Ishikawa (cell line): ENCODE measurements around the gene MOB2.

Experiments used
- CEBPB ChIP-seq: IDR thresholded peaks from 2 replicates; pipeline ENCODE4 v1.6.1; 2012
- CREB1 ChIP-seq: IDR thresholded peaks from 2 replicates; pipeline ENCODE4 v1.6.1; 2012; ENCODE audit warnings: low read depth
- EGR1 ChIP-seq: IDR thresholded peaks from 2 replicates; pipeline ENCODE4 v1.6.1; 2012
- EP300 ChIP-seq: IDR thresholded peaks from 2 replicates; pipeline ENCODE4 v1.6.1; 2012; ENCODE audit warnings: borderline replicate concordance
- FOXM1 ChIP-seq: IDR thresholded peaks from 2 replicates; pipeline ENCODE4 v1.6.1; 2012; ENCODE audit warnings: low read depth, borderline replicate concordance
- MAX ChIP-seq: IDR thresholded peaks from 2 replicates; pipeline ENCODE4 v1.6.1; 2012
- NFIC ChIP-seq: IDR thresholded peaks from 2 replicates; pipeline ENCODE4 v1.6.1; 2012
- RAD21 ChIP-seq: IDR thresholded peaks from 2 replicates; pipeline ENCODE4 v1.6.1; 2012; ENCODE audit warnings: low read depth
- TAF1 ChIP-seq: IDR thresholded peaks from 2 replicates; pipeline ENCODE4 v1.6.1; 2012; ENCODE audit warnings: low read depth, mild to moderate bottlenecking
- TCF12 ChIP-seq: IDR thresholded peaks from 2 replicates; pipeline ENCODE4 v1.6.1; 2012; ENCODE audit warnings: low read depth
- TEAD4 ChIP-seq: IDR thresholded peaks from 2 replicates; pipeline ENCODE4 v1.6.1; 2012
- USF1 ChIP-seq: IDR thresholded peaks from 2 replicates; pipeline ENCODE4 v1.6.1; 2012
- YY1 ChIP-seq: IDR thresholded peaks from 2 replicates; pipeline ENCODE4 v1.6.1; 2012; ENCODE audit warnings: low read depth
- ZBTB7A ChIP-seq: IDR thresholded peaks from 2 replicates; pipeline ENCODE4 v1.6.1; 2012; ENCODE audit warnings: low read depth
- TF ChIP-seq, protein P1 (sequence below): IDR thresholded peaks from 2 replicates; pipeline ENCODE4 v1.6.1; 2012; ENCODE audit warnings: low read depth, mild to moderate bottlenecking

MOB2 gene

DNA sequence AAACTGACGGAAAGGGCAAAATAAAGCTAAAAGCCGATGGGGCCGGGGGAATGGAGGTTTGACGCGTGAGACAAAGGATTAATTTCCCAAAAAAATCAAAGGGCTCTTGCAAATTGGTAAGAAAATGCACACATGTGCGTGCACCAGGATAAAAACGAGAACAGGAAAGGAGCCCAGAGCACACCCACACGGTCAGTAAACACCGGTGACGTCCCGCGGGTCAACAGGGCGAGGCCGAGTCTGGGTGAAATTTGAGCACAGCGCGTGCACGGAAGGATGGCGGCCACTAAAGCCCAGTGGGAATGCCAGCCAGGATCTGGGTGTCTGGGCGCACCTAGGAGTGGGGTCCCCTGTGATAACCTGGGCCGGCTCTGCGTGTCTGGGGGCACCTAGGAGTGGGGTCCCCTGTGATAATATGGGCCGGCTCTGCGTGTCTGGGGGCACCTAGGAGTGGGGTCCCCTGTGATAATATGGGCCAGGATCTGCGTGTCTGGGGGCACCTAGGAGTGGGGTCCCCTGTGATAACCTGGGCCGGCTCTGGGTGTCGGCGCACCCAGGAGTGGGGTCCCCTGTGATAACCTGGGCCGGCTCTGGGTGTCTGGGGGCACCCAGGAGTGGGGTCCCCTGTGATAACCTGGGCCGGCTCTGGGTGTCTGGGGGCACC, 52.5 kb downstream of the MOB2 start:
- TF ChIP-seq, protein P1, sequence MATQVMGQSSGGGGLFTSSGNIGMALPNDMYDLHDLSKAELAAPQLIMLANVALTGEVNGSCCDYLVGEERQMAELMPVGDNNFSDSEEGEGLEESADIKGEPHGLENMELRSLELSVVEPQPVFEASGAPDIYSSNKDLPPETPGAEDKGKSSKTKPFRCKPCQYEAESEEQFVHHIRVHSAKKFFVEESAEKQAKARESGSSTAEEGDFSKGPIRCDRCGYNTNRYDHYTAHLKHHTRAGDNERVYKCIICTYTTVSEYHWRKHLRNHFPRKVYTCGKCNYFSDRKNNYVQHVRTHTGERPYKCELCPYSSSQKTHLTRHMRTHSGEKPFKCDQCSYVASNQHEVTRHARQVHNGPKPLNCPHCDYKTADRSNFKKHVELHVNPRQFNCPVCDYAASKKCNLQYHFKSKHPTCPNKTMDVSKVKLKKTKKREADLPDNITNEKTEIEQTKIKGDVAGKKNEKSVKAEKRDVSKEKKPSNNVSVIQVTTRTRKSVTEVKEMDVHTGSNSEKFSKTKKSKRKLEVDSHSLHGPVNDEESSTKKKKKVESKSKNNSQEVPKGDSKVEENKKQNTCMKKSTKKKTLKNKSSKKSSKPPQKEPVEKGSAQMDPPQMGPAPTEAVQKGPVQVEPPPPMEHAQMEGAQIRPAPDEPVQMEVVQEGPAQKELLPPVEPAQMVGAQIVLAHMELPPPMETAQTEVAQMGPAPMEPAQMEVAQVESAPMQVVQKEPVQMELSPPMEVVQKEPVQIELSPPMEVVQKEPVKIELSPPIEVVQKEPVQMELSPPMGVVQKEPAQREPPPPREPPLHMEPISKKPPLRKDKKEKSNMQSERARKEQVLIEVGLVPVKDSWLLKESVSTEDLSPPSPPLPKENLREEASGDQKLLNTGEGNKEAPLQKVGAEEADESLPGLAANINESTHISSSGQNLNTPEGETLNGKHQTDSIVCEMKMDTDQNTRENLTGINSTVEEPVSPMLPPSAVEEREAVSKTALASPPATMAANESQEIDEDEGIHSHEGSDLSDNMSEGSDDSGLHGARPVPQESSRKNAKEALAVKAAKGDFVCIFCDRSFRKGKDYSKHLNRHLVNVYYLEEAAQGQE: no peak
- no peak for TF ChIP-seq MAX
- no peak for TF ChIP-seq USF1
- TF ChIP-seq RAD21: no peak
- TF ChIP-seq YY1: no peak
- TF ChIP-seq CEBPB: no peak
- TF ChIP-seq EP300: no peak
- no peak for TF ChIP-seq EGR1
- TF ChIP-seq TCF12: no peak
- TF ChIP-seq NFIC: no peak
- no peak for TF ChIP-seq ZBTB7A

DNA sequence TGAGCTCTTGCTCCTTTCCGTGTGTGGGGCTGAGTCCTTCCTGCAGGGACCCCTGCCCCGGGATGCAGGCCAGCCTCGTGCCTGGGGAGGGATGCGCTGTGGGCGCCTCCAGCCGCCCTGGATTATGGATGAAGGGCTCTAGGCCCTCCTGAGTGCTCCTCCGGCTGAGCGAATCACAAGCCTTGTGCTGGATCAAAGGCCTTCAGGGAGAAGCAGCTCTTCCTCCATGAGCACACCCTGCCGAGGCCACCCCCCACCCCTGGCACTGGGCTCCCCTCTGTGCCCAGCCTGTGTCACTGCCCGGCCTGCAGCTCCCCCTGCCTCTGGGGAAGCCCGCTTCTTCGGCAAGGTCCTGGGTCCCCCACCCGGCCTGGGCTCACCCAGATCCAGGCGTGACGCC, 53.0 kb downstream of the MOB2 start:
- TF ChIP-seq, protein P1: no peak
- TF ChIP-seq TEAD4 (no peak), MAX (no peak), EP300 (no peak), CEBPB (no peak), CREB1 (no peak), FOXM1 (no peak), EGR1 (no peak), RAD21 (no peak), NFIC (no peak), TAF1 (no peak), TCF12 (no peak), USF1 (no peak), ZBTB7A (no peak), YY1 (no peak)

GRCh38 chr11:1428762-1429316, 57.7 kb downstream of the MOB2 start:
- TF ChIP-seq USF1 (no peak), YY1 (no peak), FOXM1 (no peak), TAF1 (no peak), TEAD4 (no peak), TCF12 (no peak), CEBPB (no peak), RAD21 (no peak), CREB1 (no peak), NFIC (no peak)

DNA sequence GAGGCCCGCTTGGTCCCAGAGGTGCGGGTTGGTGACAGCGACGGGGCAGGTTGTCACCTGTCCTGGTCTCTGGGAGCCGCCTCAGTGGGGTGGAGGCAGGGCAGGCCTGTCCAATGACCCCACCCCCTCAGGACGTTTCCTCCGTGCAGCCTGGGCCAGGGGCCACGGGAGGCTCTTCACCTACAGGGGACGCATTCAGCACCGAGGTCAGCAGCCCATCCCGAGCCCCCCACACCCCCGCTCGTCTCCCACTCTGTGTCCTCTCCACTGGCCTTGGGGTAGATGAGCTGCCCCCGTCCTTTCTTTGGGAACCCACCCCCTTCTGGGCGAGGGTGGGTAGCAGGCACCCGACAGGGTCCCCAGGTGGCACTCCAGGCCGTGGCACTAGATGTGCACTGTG, 61.1 kb downstream of the MOB2 start:
- TF ChIP-seq USF1: no peak
- TF ChIP-seq, protein P1: peak; percentile 72
